ENCODE results near the gene TRAFD1.

The TRAFD1 gene

DNA sequence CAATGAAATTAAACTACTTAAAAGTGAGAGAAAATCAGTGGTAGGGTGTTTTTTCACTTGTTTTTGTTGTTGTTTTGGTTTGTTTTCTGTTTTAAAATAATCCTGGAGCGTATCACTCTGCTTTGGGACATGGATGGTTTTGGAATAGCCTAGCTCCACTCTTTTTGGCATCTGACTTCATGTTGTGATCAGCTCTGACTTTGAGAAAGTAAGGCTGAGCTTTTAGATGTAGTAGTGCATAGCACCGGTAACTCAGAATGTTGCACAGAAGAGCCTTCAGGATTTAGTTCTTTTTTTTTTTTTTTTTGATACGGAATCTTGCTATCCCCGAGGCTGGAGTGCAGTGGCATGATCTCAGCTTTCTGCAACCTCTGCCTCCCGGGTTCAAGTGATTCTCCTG is 8.1 kb downstream of the TRAFD1 start:
- TF ChIP-seq SNAI2 (CRISPR knock-in tag; IDR thresholded peaks at IDR 0.05) (no peak), ESRRG (CRISPR knock-in tag; IDR thresholded peaks at IDR 0.05) (no peak), GLIS3 (CRISPR knock-in tag; IDR thresholded peaks at IDR 0.05) (no peak), ZFP3 (CRISPR knock-in tag; IDR thresholded peaks at IDR 0.05) (no peak), CREB5 (CRISPR knock-in tag; IDR thresholded peaks at IDR 0.05; ENCODE audit: low read depth) (no peak), BACH2 (CRISPR knock-in tag; IDR thresholded peaks at IDR 0.05; ENCODE audit: borderline replicate concordance) (no peak), ZNF8 (CRISPR knock-in tag; IDR thresholded peaks at IDR 0.05) (no peak), PPARA (CRISPR knock-in tag; IDR thresholded peaks at IDR 0.05; ENCODE audit: borderline replicate concordance) (no peak), ZC3H10 (CRISPR knock-in tag; IDR thresholded peaks at IDR 0.05) (no peak)
- TF ChIP-seq, protein P1, sequence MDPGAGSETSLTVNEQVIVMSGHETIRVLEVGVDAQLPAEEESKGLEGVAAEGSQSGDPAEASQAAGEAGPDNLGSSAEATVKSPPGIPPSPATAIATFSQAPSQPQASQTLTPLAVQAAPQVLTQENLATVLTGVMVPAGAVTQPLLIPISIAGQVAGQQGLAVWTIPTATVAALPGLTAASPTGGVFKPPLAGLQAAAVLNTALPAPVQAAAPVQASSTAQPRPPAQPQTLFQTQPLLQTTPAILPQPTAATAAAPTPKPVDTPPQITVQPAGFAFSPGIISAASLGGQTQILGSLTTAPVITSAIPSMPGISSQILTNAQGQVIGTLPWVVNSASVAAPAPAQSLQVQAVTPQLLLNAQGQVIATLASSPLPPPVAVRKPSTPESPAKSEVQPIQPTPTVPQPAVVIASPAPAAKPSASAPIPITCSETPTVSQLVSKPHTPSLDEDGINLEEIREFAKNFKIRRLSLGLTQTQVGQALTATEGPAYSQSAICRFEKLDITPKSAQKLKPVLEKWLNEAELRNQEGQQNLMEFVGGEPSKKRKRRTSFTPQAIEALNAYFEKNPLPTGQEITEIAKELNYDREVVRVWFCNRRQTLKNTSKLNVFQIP (CRISPR knock-in tag; IDR thresholded peaks at IDR 0.05; ENCODE audit: borderline replicate concordance, low read depth), result no peak
- TF ChIP-seq, protein P2, sequence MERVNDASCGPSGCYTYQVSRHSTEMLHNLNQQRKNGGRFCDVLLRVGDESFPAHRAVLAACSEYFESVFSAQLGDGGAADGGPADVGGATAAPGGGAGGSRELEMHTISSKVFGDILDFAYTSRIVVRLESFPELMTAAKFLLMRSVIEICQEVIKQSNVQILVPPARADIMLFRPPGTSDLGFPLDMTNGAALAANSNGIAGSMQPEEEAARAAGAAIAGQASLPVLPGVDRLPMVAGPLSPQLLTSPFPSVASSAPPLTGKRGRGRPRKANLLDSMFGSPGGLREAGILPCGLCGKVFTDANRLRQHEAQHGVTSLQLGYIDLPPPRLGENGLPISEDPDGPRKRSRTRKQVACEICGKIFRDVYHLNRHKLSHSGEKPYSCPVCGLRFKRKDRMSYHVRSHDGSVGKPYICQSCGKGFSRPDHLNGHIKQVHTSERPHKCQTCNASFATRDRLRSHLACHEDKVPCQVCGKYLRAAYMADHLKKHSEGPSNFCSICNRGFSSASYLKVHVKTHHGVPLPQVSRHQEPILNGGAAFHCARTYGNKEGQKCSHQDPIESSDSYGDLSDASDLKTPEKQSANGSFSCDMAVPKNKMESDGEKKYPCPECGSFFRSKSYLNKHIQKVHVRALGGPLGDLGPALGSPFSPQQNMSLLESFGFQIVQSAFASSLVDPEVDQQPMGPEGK (CRISPR knock-in tag; IDR thresholded peaks at IDR 0.05; ENCODE audit: borderline replicate concordance), result no peak
- no peak for ATAC-seq

GRCh38 chr12:112134731-112135130 is 9.4 kb downstream of the TRAFD1 start:
- ATAC-seq, result no peak

GRCh38 chr12:112140728-112141127 is 15.4 kb downstream of the TRAFD1 start:
- ATAC-seq, result no peak
- TF ChIP-seq ZC3H10 (CRISPR knock-in tag; IDR thresholded peaks at IDR 0.05), result no peak
- TF ChIP-seq ZNF8 (CRISPR knock-in tag; IDR thresholded peaks at IDR 0.05), result no peak
- TF ChIP-seq SNAI2 (CRISPR knock-in tag; IDR thresholded peaks at IDR 0.05), result no peak
- no peak for TF ChIP-seq ISL1 (CRISPR knock-in tag; IDR thresholded peaks at IDR 0.05)
- TF ChIP-seq, protein P1 (CRISPR knock-in tag; IDR thresholded peaks at IDR 0.05; ENCODE audit: borderline replicate concordance, low read depth), result no peak
- TF ChIP-seq OSR1 (CRISPR knock-in tag; IDR thresholded peaks at IDR 0.05), result no peak
- TF ChIP-seq CREB5 (CRISPR knock-in tag; IDR thresholded peaks at IDR 0.05; ENCODE audit: low read depth), result no peak
- TF ChIP-seq, protein P2 (CRISPR knock-in tag; IDR thresholded peaks at IDR 0.05; ENCODE audit: borderline replicate concordance), result no peak
- no peak for TF ChIP-seq ESRRG (CRISPR knock-in tag; IDR thresholded peaks at IDR 0.05)
- TF ChIP-seq TCF4 (CRISPR knock-in tag; IDR thresholded peaks at IDR 0.05; ENCODE audit: borderline replicate concordance), result no peak
- TF ChIP-seq TSHZ2 (CRISPR knock-in tag; IDR thresholded peaks at IDR 0.05), result no peak
- TF ChIP-seq ZFP30 (CRISPR knock-in tag; IDR thresholded peaks at IDR 0.05), result no peak

More at GRCh38 chr12:112134731-112135130, 9.4 kb downstream of the TRAFD1 start:
- TF ChIP-seq ZNF70 (CRISPR knock-in tag; IDR thresholded peaks at IDR 0.05) (no peak), TOX (CRISPR knock-in tag; IDR thresholded peaks at IDR 0.05; ENCODE audit: borderline replicate concordance) (no peak), ZFP30 (CRISPR knock-in tag; IDR thresholded peaks at IDR 0.05) (no peak), CSRNP3 (CRISPR knock-in tag; IDR thresholded peaks at IDR 0.05) (no peak)
- TF ChIP-seq, protein P2 (CRISPR knock-in tag; IDR thresholded peaks at IDR 0.05; ENCODE audit: borderline replicate concordance), result no peak
